GM03348 (cell line): ENCODE results near the gene WDR53.
"Not testable (repeated sequence)": the region's sequence is repeated elsewhere in the genome, so short reads cannot be mapped to it uniquely, and the experiment has no call there.

ENCODE experiments used
- DNase-seq: peaks from one replicate; pipeline ENCODE4 v3.0.0; 2012; ENCODE audit warnings: low spot score

Gene WDR53

DNA sequence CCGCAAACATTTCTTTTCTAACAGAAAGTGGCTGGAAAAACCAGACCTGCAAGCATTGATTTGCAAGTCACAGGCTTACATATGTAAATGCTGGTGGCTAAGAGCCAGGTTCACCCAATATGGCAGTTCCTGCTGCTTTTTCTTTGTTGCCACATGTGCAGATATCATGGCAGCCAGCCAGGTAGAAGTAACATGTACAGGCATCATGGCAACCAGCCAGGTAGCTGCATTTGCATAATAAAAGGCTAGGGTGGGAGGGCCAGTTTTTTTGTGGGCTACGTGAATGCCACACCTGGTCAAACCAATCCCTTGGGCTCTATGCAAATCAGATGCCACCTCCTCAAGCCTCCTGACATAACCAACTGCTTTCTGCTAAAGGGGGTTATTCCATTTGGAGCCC lies 50.4 kb downstream of the WDR53 start:
- DNase-seq: no peak

DNA sequence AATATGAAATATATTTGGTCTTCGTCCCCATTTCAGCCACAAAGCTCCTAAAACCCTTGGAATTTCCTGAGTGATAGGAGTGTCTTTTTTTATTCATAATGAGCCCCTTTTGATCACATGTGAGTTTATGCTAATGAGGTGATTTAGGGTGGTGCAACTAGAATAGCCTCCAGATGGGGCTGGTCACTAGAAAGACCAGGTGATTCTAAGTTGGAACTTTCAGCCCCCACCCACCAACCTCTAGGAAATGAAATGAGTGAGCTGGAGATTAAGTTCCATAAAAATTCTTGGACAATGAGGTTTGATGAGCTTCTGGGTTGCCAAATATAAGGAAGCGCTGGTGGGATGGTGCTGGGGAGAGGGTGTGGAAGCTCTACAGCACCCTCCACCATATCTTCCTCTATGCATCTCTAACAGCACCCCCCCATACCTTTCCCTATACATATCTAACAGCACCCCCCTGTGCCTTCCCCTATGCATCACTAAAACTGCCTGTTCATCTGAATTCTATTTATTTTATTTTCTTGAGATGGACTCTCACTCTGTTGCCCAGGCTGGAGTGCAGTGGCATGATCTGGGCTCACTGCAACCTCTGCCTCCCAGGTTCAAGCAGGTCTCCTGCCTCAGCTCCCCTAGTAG lies 51.1 kb downstream of the WDR53 start:
- DNase-seq: no peak

DNA sequence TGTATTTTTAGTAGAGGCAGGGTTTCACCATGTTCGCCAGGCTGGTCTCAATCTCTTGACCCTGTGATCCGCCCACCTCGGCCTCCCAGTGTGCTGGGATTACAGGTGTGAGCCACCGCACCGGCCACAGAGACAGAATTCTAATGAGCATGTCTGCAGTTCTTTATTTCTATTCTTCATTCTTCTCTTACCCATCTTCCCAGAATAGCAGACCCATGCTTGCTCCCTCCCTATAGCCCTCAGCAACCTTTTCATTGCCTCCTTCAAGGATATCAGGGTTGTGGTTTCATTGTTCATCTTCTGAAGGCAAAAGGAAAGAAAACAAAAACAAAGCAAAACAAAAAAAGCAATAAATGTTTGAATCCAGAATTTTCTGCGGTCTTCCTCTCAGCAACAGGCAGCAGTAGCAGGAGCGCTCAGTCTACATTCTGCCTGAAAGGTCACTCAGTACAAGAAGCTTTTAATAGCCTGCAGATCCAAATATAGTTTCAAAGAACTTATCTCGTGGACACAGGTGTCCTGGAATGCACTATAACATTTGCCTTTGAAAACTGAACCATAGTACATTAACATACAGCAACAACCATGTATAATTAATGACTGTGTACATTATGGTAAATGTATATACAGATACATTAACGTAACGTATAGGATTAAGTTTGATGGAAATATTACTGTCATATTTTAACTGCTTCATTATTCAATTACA lies 53.3 kb downstream of the WDR53 start, which contains the start of gene SMCO1:
Gene SMCO1, minus strand, starts transcription at position 434 of the 709 bp plus-strand sequence. Its CDS starts 137 bp downstream, at position 297.
- DNase-seq: no peak

- no peak for DNase-seq
These were observed 54.0 kb downstream of the WDR53 start for GRCh38 chr3:196514350-196514716.

DNA sequence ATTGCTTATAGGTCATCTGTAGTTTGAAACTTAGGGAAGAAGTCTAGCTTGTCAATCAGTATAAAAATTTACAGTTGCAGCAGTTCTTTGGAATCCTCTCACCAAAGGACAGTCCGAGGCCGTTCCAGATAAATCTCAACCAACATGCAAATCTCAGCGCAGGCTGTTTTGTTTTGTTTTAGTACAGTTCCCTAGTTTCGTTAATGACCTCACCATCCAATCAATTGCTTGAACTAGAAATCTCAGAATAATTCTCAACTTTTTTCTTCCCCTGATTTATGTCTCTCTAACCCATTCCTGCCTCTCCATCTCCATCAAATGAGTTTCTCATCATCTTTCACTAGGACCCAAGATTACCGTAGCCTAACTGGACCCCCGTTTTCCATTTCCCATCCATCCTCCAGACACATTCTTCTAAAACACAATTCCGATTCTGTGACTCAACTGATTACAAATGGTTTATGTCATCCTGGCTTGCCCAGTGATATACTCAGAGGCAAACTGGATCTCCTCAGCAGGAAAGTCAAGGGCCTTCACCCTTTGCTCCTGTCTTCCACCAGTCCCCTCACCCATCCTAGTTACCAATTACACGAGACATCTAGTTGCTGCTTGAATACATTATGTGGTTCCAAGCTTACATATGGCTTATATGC lies 54.5 kb downstream of the WDR53 start:
- DNase-seq: peak; percentile 19

DNA sequence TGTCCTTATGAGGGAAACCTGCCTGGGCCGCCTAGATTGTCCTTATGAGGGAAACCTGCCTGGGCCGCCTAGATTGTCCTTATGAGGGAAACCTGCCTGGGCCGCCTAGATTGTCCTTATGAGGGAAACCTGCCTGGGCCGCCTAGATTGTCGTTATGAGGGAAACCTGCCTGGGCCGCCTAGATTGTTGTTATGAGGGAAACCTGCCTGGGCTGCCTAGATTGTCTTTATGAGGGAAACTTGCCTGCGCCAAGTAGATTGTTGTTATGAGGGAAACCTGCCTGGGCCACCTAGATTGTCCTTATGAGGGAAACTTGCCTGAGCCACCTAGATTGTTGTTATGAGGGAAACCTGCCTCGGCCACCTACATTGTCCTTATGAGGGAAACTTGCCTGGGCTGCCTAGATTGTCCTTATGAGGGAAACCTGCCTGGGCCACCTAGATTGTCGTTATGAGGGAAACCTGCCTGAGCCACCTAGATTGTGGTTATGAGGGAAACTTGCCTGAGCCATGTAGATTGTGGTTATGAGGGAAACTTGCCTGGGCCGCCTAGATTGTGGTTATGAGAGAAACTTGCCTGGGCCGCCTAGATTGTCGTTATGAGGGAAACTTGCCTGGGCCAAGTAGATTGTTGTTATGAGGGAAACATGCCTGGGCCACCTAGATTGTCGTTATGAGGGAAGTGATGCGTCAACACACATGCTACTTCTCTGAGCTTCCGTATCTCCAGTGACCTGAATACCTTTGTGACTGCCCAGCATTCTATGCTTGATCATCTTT lies 56.5 kb downstream of the WDR53 start:
- DNase-seq: not testable (repeated sequence)

GRCh38 chr3:196511108-196511507 lies 57.2 kb downstream of the WDR53 start:
- not testable (repeated sequence) for DNase-seq

DNA sequence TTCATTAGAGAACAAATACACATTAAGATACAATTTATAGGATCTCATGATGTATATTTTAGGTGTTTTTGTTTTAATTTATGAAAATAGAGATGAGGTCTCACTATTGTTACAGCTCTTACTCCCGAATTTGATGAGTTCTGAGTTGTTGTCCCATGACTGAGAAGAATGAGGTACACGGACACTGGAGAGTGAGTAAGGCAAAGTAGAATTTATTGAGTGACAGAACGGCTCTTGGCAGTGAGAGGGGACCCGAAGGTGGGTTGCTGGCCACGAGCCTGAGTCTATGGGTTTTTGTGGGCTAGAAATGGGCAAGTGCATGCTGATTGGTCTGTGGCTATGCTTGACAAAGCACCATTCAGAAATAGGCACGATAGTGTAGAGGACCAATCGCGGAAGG lies 61.7 kb downstream of the WDR53 start:
- DNase-seq: no peak

- no peak for DNase-seq
These were observed 63.8 kb downstream of the WDR53 start for GRCh38 chr3:196504556-196504955.
